Activated CD8-positive, alpha-beta T cell treated with anti-CD3 and anti-CD28 coated beads, Interleukin-2, amount 10 ng/mL, durations not matched to agents 7 days and 5 days (primary cell): Measurements from ENCODE around the gene GLIS1. TPM values are rescaled to one million over a fixed set of nuclear protein-coding genes. Genes with fewer than 3 reads are reported as not detected.

Source experiments
- ATAC-seq: fragments of 150-1000 bp; cut with Tn5 transposase; one replicate; pipeline ENCODE4 v1.10.0; 2021; ENCODE audit warnings: moderate library complexity
- CTCF ChIA-PET: fragments of 350-600 bp; sonication (Branson Sonifier 250); formaldehyde crosslinking; loops from one replicate; lab custom pipeline; 2021; ENCODE audit warnings: antibody characterized with exemption; lab: Charles Lee
- POLR2A ChIA-PET: fragments of 350-600 bp; sonication (Branson Sonifier 250); formaldehyde crosslinking; loops from one replicate; lab custom pipeline; 2021; ENCODE audit warnings: antibody characterized with exemption; lab: Charles Lee
- DNase-seq: peaks from one replicate; pipeline ENCODE4 v3.0.0-alpha.2; 2020
- H3K27ac Mint-ChIP-seq: one replicate; pipeline ENCODE4 v1.8.0; 2021; ENCODE audit warnings: mild to moderate bottlenecking, mixed read lengths
- H3K27me3 Mint-ChIP-seq: one replicate; pipeline ENCODE4 v1.8.0; 2021; ENCODE audit warnings: low read depth, mixed read lengths
- H3K36me3 Mint-ChIP-seq: one replicate; pipeline ENCODE4 v1.8.0; 2021; ENCODE audit warnings: low read depth, mixed read lengths
- H3K4me1 Mint-ChIP-seq: one replicate; pipeline ENCODE4 v1.8.0; 2021; ENCODE audit warnings: low read depth, mixed read lengths
- H3K4me3 Mint-ChIP-seq: one replicate; pipeline ENCODE4 v1.8.0; 2021; ENCODE audit warnings: mild to moderate bottlenecking, mixed read lengths
- H3K9me3 Mint-ChIP-seq: one replicate; pipeline ENCODE4 v1.8.0; 2022; ENCODE audit warnings: mixed read lengths; ENCODE audit not compliant: insufficient read depth
- total RNA-seq, 2 experiments: library from RNA; stranded (reverse); gene quantifications; one replicate each; pipeline ENCODE4 v1.2.3, GENCODE V29; 2021

Gene GLIS1
- total RNA-seq, 2 experiments from 2014 or later: not detected

GRCh38 chr1:53665996-53666395 lies 73.0 kb downstream of the GLIS1 start:
- Mint-ChIP-seq H3K27ac (no peak overlapping the region), H3K4me3 (no peak overlapping the region), H3K9me3 (no peaks in the 10 kb centered on the region), H3K27me3 (peaks cover 2% of the 10 kb centered on the region), H3K36me3 (no peaks in the 10 kb centered on the region), H3K4me1 (peaks cover 4% of the 10 kb centered on the region)
- ChIA-PET POLR2A (no interaction called here), CTCF (interaction anchor here (0.6 kb wide), 1 partner anchor 68 kb away, joined by 3 read pairs; no protein-coding TSS in a partner anchor)
- DNase-seq (no peak), ATAC-seq (no peak)

GRCh38 chr1:53663529-53664300 lies 75.2 kb downstream of the GLIS1 start:
- H3K9me3 Mint-ChIP-seq: no peaks in the 10 kb centered on the region
- no peak overlapping the region for H3K27ac Mint-ChIP-seq
- H3K36me3 Mint-ChIP-seq: no peaks in the 10 kb centered on the region
- POLR2A ChIA-PET: no interaction called here
- H3K4me1 Mint-ChIP-seq: peaks cover 4% of the 10 kb centered on the region
- H3K27me3 Mint-ChIP-seq: peaks cover 2% of the 10 kb centered on the region
- ATAC-seq: no peak
- CTCF ChIA-PET: no interaction called here
- H3K4me3 Mint-ChIP-seq: no peak overlapping the region
- no peak for DNase-seq

- no peaks in the 10 kb centered on the region for H3K36me3 Mint-ChIP-seq
- DNase-seq: no peak
- peaks cover 4% of the 10 kb centered on the region for H3K27me3 Mint-ChIP-seq
- no peak overlapping the region for H3K27ac Mint-ChIP-seq
- no peaks in the 10 kb centered on the region for H3K9me3 Mint-ChIP-seq
- no peak for ATAC-seq
- ChIA-PET POLR2A (no interaction called here), CTCF (no interaction called here)
- no peak overlapping the region for H3K4me3 Mint-ChIP-seq
- H3K4me1 Mint-ChIP-seq: peaks cover 4% of the 10 kb centered on the region
Measured at GRCh38 chr1:53662951-53663350, 76.0 kb downstream of the GLIS1 start.

- Mint-ChIP-seq H3K36me3 (no peaks in the 10 kb centered on the region), H3K27ac (no peak overlapping the region), H3K4me1 (peaks cover 4% of the 10 kb centered on the region), H3K4me3 (no peak overlapping the region), H3K27me3 (peaks cover 9% of the 10 kb centered on the region), H3K9me3 (no peaks in the 10 kb centered on the region)
- ChIA-PET CTCF (no interaction called here), POLR2A (no interaction called here)
- ATAC-seq (no peak), DNase-seq (no peak)
Measured at GRCh38 chr1:53662169-53662568, 76.8 kb downstream of the GLIS1 start.

GRCh38 chr1:53661496-53661895 lies 77.5 kb downstream of the GLIS1 start:
- peaks cover 9% of the 10 kb centered on the region for H3K27me3 Mint-ChIP-seq
- H3K27ac Mint-ChIP-seq: no peak overlapping the region
- peaks cover 4% of the 10 kb centered on the region for H3K4me1 Mint-ChIP-seq
- no peak overlapping the region for H3K4me3 Mint-ChIP-seq
- no peaks in the 10 kb centered on the region for H3K36me3 Mint-ChIP-seq
- ATAC-seq: no peak
- POLR2A ChIA-PET: interaction anchor here (0.5 kb wide), 1 partner anchor 335 kb away, joined by 3 read pairs; no protein-coding TSS in a partner anchor
- no peak for DNase-seq
- CTCF ChIA-PET: no interaction called here
- H3K9me3 Mint-ChIP-seq: no peaks in the 10 kb centered on the region

GRCh38 chr1:53660666-53661065 lies 78.3 kb downstream of the GLIS1 start:
- ChIA-PET CTCF (no interaction called here), POLR2A (no interaction called here)
- Mint-ChIP-seq H3K27me3 (peaks cover 12% of the 10 kb centered on the region), H3K9me3 (no peaks in the 10 kb centered on the region), H3K4me3 (no peak overlapping the region), H3K27ac (no peak overlapping the region), H3K36me3 (no peaks in the 10 kb centered on the region), H3K4me1 (peaks cover 2% of the 10 kb centered on the region)
- no peak for DNase-seq
- no peak for ATAC-seq

- ChIA-PET POLR2A (no interaction called here), CTCF (no interaction called here)
- no peaks in the 10 kb centered on the region for H3K9me3 Mint-ChIP-seq
- H3K27ac Mint-ChIP-seq: no peak overlapping the region
- H3K36me3 Mint-ChIP-seq: no peaks in the 10 kb centered on the region
- ATAC-seq: no peak
- H3K27me3 Mint-ChIP-seq: peaks cover 17% of the 10 kb centered on the region
- no peak overlapping the region for H3K4me3 Mint-ChIP-seq
- DNase-seq: no peak
- H3K4me1 Mint-ChIP-seq: no peaks in the 10 kb centered on the region
Measured at GRCh38 chr1:53659436-53659835, 79.5 kb downstream of the GLIS1 start.

- ChIA-PET POLR2A (no interaction called here), CTCF (no interaction called here)
- no peak overlapping the region for H3K4me3 Mint-ChIP-seq
- H3K4me1 Mint-ChIP-seq: no peaks in the 10 kb centered on the region
- no peaks in the 10 kb centered on the region for H3K36me3 Mint-ChIP-seq
- peaks cover 17% of the 10 kb centered on the region for H3K27me3 Mint-ChIP-seq
- ATAC-seq (no peak), DNase-seq (no peak)
- H3K9me3 Mint-ChIP-seq: no peaks in the 10 kb centered on the region
- no peak overlapping the region for H3K27ac Mint-ChIP-seq
Measured at GRCh38 chr1:53658489-53659230, 80.3 kb downstream of the GLIS1 start.

GRCh38 chr1:53657891-53658396 lies 81.0 kb downstream of the GLIS1 start:
- DNase-seq (no peak), ATAC-seq (no peak)
- ChIA-PET POLR2A (no interaction called here), CTCF (no interaction called here)
- H3K4me1 Mint-ChIP-seq: no peaks in the 10 kb centered on the region
- peaks cover 17% of the 10 kb centered on the region for H3K27me3 Mint-ChIP-seq
- H3K9me3 Mint-ChIP-seq: no peaks in the 10 kb centered on the region
- no peaks in the 10 kb centered on the region for H3K36me3 Mint-ChIP-seq
- H3K4me3 Mint-ChIP-seq: no peak overlapping the region
- H3K27ac Mint-ChIP-seq: no peak overlapping the region

GRCh38 chr1:53657531-53657805 lies 81.5 kb downstream of the GLIS1 start:
- no peak overlapping the region for H3K4me3 Mint-ChIP-seq
- ATAC-seq: no peak
- no peaks in the 10 kb centered on the region for H3K4me1 Mint-ChIP-seq

GRCh38 chr1:53656747-53657530 lies 82.0 kb downstream of the GLIS1 start:
- peaks cover 17% of the 10 kb centered on the region for H3K27me3 Mint-ChIP-seq

More at GRCh38 chr1:53657531-53657805, 81.5 kb downstream of the GLIS1 start:
- Mint-ChIP-seq H3K27ac (no peak overlapping the region), H3K9me3 (no peaks in the 10 kb centered on the region), H3K36me3 (no peaks in the 10 kb centered on the region), H3K27me3 (peaks cover 17% of the 10 kb centered on the region)
- POLR2A ChIA-PET: no interaction called here
- DNase-seq: no peak
- CTCF ChIA-PET: no interaction called here

More at GRCh38 chr1:53656747-53657530, 82.0 kb downstream of the GLIS1 start:
- Mint-ChIP-seq H3K36me3 (no peaks in the 10 kb centered on the region), H3K9me3 (no peaks in the 10 kb centered on the region), H3K27ac (no peak overlapping the region), H3K4me1 (no peaks in the 10 kb centered on the region), H3K4me3 (no peak overlapping the region)
- no peak for DNase-seq
- CTCF ChIA-PET: no interaction called here
- POLR2A ChIA-PET: interaction anchor here (0.6 kb wide), 1 partner anchor 58 kb away, joined by 7 read pairs; no protein-coding TSS in a partner anchor
- no peak for ATAC-seq
